ENCODE results near the gene NR3C2.

DNA sequence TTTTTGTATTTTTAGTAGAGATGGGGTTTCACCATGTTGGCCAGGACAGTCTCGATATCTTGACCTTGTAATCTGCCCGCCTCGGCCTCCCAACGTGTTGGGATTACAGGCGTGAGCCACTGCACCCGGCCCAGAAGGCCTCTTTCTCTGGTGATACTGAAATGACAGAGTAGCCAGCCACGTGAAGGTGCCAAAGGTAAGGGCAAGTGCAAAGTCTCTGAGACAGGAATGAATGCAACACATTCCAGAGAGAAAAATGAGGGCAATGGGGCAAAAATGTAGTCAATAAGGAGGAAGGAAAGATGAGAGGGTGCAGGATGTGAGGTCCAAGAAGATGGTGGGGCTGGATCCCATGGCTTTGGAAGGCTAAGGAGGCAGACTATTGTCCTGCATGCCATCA is 176.0 kb downstream of the NR3C2 start:
- TF ChIP-seq CTCF (conservative IDR thresholded peaks at IDR 0.05) (no peak), EZH2 (IDR thresholded peaks at IDR 0.05; ENCODE audit: low read depth) (no peak)

Measured in PC-9 (cell line).